Heart left ventricle (tissue), 16 donors: ENCODE measurements around the gene LTC4S. TPM values are rescaled to one million over a fixed set of nuclear protein-coding genes. Genes with fewer than 3 reads are reported as not detected.

Source experiments
- ATAC-seq, 4 donors: fragments of 200-7000 bp; cut with Tn5 transposase; one replicate each; pipeline ENCODE4 v1.9.1; 2020 to 2022; ENCODE audit warnings: moderate library complexity in 4 of 4, mild to moderate bottlenecking in 3 of 4, moderate number of reproducible peaks in 1 of 4
- DNase-seq, 5 donors: peaks; one replicate each; pipeline ENCODE4 v3.0.0-alpha.2; 2020
- H3K27ac ChIP-seq, 12 donors: fragments of 200-600 bp; sonication (generic) in 4 of 12; one replicate each; pipeline versions ENCODE4 v1.5.0 to v1.8.0; 2016 to 2022; ENCODE audit warnings: mild to moderate bottlenecking in 2 of 12
- H3K27me3 ChIP-seq, 9 donors: fragments of 200-600 bp; sonication (generic) in 2 of 9; one replicate each; pipeline versions ENCODE4 v1.5.1 to v1.8.0; 2016 to 2022; ENCODE audit warnings: mild to moderate bottlenecking in 3 of 9
- H3K36me3 ChIP-seq, 9 donors: fragments of 200-600 bp; sonication (generic) in 2 of 9; one replicate each; pipeline versions ENCODE4 v1.5.0 to v1.8.0; 2018 to 2022; ENCODE audit warnings: mild to moderate bottlenecking in 2 of 9
- H3K4me1 ChIP-seq, 12 donors: fragments of 200-600 bp; sonication (generic) in 4 of 12; one replicate each; pipeline versions ENCODE4 v1.5.0 to v1.8.0; 2016 to 2022; ENCODE audit warnings: mild to moderate bottlenecking in 3 of 12
- H3K4me3 ChIP-seq, 12 donors: fragments of 200-600 bp; sonication (generic) in 4 of 12; one replicate each; pipeline versions ENCODE4 v1.5.0 to v1.8.0; 2017 to 2022; ENCODE audit warnings: mild to moderate bottlenecking in 9 of 12, moderate library complexity in 4 of 12
- H3K9me3 ChIP-seq, 12 donors: fragments of 200-600 bp; sonication (generic) in 4 of 12; one replicate each; pipeline versions ENCODE4 v1.5.0 to v1.8.0; 2016 to 2022; ENCODE audit warnings: mild to moderate bottlenecking in 1 of 12
- POLR2A ChIP-seq, 2 donors: fragments of 450-650 bp; IDR thresholded peaks; one replicate each; pipeline ENCODE4 v1.6.1; 2017; ENCODE audit warnings: antibody characterized with exemption in 2 of 2, mild to moderate bottlenecking in 2 of 2, moderate library complexity in 2 of 2
- whole genome bisulfite sequencing, 4 donors: extraction: QIAGEN DNeasy Blood & Tissue Kit in 2 of 4; methylation state at CpG; one replicate each; pipeline versions ENCODE4 v1.1.5 to v1.1.7; 2013 to 2018; 5-methylcytosine and 5-hydroxymethylcytosine counted together
- intact Hi-C, 10 donors: fragments of 100-400 bp; cut with DNase I; formaldehyde crosslinking; loops; one replicate each; pipeline versions ENCODE4 v1.11.1 to v1.14.2; 2022
- polyA plus RNA-seq, 2 donors: library from polyadenylated mRNA; stranded (reverse); fragments of 200-250 nt; gene quantifications; one replicate each; pipeline ENCODE4 v1.2.3, GENCODE V29; 2013
- total RNA-seq, 9 donors: library from RNA; depleted of rRNA in 2 of 9; stranded (reverse); fragments of >200 nt in 2 of 9; fragmentation: NEBNext Ultra II Directional in 3 of 9; extraction: Animal tissue kit (Norgen Biotek cat#: 25700) in 3 of 9; gene quantifications; one replicate each; pipeline versions ENCODE4 v1.1.0 to v1.2.4, GENCODE V29; 2016 to 2023
- TF ChIP-seq, protein P1 (sequence below), 12 donors: fragments of 200-600 bp; sonication (generic) in 4 of 12; IDR thresholded peaks; one replicate each; pipeline versions ENCODE4 v1.5.0 to v1.8.0; 2018 to 2022; ENCODE audit warnings: antibody characterized with exemption in 12 of 12, mild to moderate bottlenecking in 5 of 12
- donor health status: ischemic (EF 13 %, LVEDD 7.1; RV severe dilation, severe dysfunction).
- donor health status: healthy with polysubstance abuse.
- donor health status: DM: no; HTN: yes; CAD: no.
- donor health status: DM: no; HTN: no; CAD: no.
- donor health status: ischemic (EF 25% LVEDD 6.9; RV normal size, moderate dysfunction).
- donor health status: ischemic (EF 25% LVEDD 5.7; RV mildly dilated, moderate dysfunction).
- donor health status: healthy.
- donor health status: DM: yes; HTN: yes; CAD: no.
- donor health status: ischemic (EF 35%, LVEDD 5.7; RV mildly dilated, moderate dysfunction).
- donor health status: nonischemic (EF 11% LVEDD 7.7; RV severe dilation, severe dysfunction).
- donor health status: DM: yes; HTN: yes; CAD: no.
- donor health status: PGD.
- donor health status: ischemic (EF 29% LVEDD 5.4; RV normal size, mild dysfunction).
- donor health status: nonischemic (EF 23%, LVEDD 6.1; RV moderate dilation, normal function).

The LTC4S gene
- total and polyA plus RNA-seq, 11 donors = 3.3 to 16.7 (median 9.5) TPM

DNA sequence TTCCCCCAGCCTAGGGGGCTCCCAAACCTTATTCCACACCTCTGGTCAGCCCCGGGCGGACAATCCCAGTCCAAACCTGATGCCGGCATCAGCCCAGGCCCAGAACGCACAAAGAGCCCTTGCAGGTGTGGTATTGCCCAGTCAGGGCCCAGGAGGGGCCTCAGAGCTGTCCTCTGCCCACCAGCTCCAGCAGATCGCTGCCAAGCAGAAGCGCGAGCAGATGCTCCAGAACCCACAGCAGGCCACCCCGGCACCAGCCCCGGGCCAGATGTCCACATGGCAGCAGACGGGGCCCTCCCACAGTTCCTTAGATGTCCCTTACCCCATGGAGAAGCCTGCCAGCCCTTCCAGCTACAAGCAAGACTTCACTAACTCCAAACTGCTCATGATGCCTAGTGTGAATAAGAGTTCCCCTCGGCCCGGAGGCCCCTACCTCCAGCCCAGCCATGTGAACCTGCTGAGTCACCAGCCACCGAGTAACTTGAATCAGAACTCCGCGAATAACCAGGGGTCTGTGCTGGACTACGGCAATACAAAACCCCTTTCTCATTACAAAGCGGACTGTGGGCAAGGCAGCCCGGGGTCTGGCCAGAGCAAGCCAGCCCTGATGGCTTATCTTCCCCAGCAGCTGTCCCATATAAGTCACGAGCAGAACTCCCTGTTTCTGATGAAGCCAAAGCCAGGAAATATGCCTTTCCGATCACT is 27.6 kb upstream of the LTC4S start:
- no peak for TF ChIP-seq POLR2A (IDR thresholded peaks at IDR 0.05)
- TF ChIP-seq, protein P1, sequence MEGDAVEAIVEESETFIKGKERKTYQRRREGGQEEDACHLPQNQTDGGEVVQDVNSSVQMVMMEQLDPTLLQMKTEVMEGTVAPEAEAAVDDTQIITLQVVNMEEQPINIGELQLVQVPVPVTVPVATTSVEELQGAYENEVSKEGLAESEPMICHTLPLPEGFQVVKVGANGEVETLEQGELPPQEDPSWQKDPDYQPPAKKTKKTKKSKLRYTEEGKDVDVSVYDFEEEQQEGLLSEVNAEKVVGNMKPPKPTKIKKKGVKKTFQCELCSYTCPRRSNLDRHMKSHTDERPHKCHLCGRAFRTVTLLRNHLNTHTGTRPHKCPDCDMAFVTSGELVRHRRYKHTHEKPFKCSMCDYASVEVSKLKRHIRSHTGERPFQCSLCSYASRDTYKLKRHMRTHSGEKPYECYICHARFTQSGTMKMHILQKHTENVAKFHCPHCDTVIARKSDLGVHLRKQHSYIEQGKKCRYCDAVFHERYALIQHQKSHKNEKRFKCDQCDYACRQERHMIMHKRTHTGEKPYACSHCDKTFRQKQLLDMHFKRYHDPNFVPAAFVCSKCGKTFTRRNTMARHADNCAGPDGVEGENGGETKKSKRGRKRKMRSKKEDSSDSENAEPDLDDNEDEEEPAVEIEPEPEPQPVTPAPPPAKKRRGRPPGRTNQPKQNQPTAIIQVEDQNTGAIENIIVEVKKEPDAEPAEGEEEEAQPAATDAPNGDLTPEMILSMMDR (IDR thresholded peaks at IDR 0.05) = no peak
- H3K36me3 ChIP-seq = peaks cover 0 to 61% (median 51%) of the 10 kb centered on the region in 9 donors
- no peaks in the 10 kb centered on the region for H3K27me3 ChIP-seq
- H3K9me3 ChIP-seq = no peaks in the 10 kb centered on the region
- intact Hi-C loops = loop anchor here in 1 of 10 donors (10.0 kb wide), 2 partner anchors 89 to 139 kb away; partner anchors contain the start of genes MRNIP and TBC1D9B
- DNase-seq = no peak
- no peak for ATAC-seq
- peak overlapping the region in 11 of 12 donors; percentile 15 to 77 (median 53) for H3K27ac ChIP-seq
- WGBS, 4 donors = 85 to 87% (median 86%) methylated on average over 15 to 20 of the region's 20 CpGs
- peaks cover 0 to 86% (median 53%) of the 10 kb centered on the region in 12 donors for H3K4me1 ChIP-seq
- H3K4me3 ChIP-seq = peak overlapping the region in 1 of 12 donors; percentile 6

GRCh38 chr5:179766726-179767455 is 26.9 kb upstream of the LTC4S start:
- no peak for ATAC-seq
- peak overlapping the region in 6 of 12 donors; percentile 19 to 75 (median 52) for H3K27ac ChIP-seq
- H3K4me3 ChIP-seq = no peak overlapping the region
- TF ChIP-seq POLR2A (IDR thresholded peaks at IDR 0.05) = no peak
- H3K9me3 ChIP-seq = no peaks in the 10 kb centered on the region
- H3K4me1 ChIP-seq = peaks cover 0 to 79% (median 47%) of the 10 kb centered on the region in 12 donors
- H3K27me3 ChIP-seq = no peaks in the 10 kb centered on the region
- 66 to 73% (median 68%) methylated on average over 12 of the region's 12 CpGs for WGBS, 4 donors
- DNase-seq = no peak
- intact Hi-C loops = loop anchor here in 1 of 10 donors (10.0 kb wide), 2 partner anchors 88 to 138 kb away; partner anchors contain the start of genes MRNIP and TBC1D9B
- H3K36me3 ChIP-seq = peaks cover 0 to 68% (median 58%) of the 10 kb centered on the region in 9 donors

DNA sequence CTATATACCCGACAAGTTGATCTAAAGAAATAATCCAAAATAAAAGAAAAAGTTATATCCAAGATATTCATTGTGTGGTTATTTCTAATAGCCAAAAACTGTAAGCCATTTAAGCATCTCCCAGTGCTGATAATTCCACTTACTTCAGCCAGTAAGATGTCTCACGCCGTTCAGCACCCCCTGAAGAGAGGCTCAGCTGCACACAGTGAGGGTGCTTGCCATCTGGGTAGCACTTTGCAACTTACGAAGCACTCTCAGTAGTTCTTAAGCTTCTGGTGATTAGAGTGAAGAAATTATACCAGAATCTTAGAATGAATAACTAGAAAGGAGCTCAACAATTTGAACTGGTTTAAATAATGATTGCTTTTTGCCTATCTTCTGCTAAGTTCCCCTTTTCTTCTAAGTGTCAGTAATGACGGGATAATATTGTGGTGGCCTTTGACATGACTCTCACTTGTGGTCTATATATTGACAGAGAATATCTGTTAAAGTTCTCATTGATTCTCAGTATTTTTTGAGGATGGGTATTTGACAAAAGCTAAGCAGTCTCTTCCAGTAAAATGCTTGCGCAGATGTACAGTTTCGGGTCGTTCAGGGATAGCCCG is 26.2 kb upstream of the LTC4S start:
- TF ChIP-seq POLR2A (IDR thresholded peaks at IDR 0.05) = no peak
- TF ChIP-seq, protein P1 (IDR thresholded peaks at IDR 0.05) = no peak
- no peaks in the 10 kb centered on the region for H3K27me3 ChIP-seq
- intact Hi-C loops = loop anchor here in 1 of 10 donors (10.0 kb wide), 2 partner anchors 87 to 137 kb away; partner anchors contain the start of genes MRNIP and TBC1D9B
- no peak overlapping the region for H3K27ac ChIP-seq
- no peaks in the 10 kb centered on the region for H3K9me3 ChIP-seq
- 85 to 90% (median 90%) methylated on average over 9 of the region's 9 CpGs for WGBS, 4 donors
- H3K4me1 ChIP-seq = peaks cover 0 to 71% (median 40%) of the 10 kb centered on the region in 12 donors
- H3K4me3 ChIP-seq = no peak overlapping the region
- ATAC-seq = no peak
- peaks cover 0 to 75% (median 65%) of the 10 kb centered on the region in 9 donors for H3K36me3 ChIP-seq
- no peak for DNase-seq

DNA sequence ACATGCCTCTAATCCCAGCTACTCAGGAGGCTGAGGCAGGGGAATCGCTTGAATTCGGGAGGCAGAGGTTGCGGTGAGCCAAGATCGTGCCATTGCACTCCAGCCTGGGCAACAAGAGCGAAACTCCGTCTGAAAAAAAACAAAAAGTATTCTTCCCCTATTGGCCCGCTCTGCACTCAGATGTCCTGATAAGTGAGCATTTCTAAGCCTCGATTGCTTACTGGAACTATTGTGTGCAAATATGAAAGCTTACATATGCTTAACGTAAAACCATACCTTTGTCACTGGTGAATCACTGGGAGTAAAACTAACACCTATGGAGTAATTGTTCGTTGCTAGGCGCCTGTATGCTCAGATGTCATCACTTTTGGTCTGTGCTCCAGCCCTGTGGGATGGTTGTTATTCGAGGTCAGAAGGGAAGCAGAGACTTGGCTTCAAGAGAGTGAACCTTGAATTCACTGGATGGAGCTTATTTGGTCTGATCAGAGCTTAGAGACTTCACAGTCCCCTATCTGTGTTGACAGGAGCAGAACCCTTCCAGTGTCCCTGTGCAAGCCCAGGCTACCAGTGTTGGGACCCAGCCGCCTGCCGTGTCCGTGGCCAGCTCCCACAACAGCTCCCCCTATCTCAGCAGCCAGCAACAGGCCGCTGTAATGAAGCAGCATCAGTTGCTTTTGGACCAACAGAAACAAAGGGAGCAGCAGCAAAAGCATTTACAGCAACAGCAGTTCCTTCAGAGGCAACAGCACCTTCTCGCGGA is 25.3 kb upstream of the LTC4S start:
- Histone ChIP-seq H3K4me3 (no peak overlapping the region), H3K27me3 (no peaks in the 10 kb centered on the region), H3K27ac (peak overlapping the region in 1 of 12 donors; percentile 32), H3K9me3 (no peaks in the 10 kb centered on the region), H3K36me3 (peaks cover 2 to 84% (median 74%) of the 10 kb centered on the region in 9 donors), H3K4me1 (peaks cover 0 to 62% (median 32%) of the 10 kb centered on the region in 12 donors)
- TF ChIP-seq POLR2A (IDR thresholded peaks at IDR 0.05) = no peak
- TF ChIP-seq, protein P1 (IDR thresholded peaks at IDR 0.05) = peak in 7 of 12 donors; percentile 12 to 36 (median 27)
- intact Hi-C loops = loop anchor here in 1 of 10 donors (10.0 kb wide), 2 partner anchors 86 to 136 kb away; partner anchors contain the start of genes MRNIP and TBC1D9B
- DNase-seq = no peak
- ATAC-seq = peak in 3 of 4 donors; percentile 46 to 63 (median 53)
- WGBS, 4 donors = 69 to 86% (median 79%) methylated on average over 18 of the region's 18 CpGs
